HG03097 (cell line): ENCODE results near the gene KIF5B.
"Not testable (repeated sequence)": the region's sequence is repeated elsewhere in the genome, so short reads cannot be mapped to it uniquely, and the experiment has no call there.

Source experiments
- ATAC-seq: cut with Tn5 transposase; IDR thresholded peaks from one replicate; pipeline ENCODE4 v1.9.1; 2021; ENCODE audit not compliant: unreplicated experiment, low FRiP score

Gene KIF5B

GRCh38 chr10:32061440-32061839 lies 5.2 kb upstream of the KIF5B start:
- no peak for ATAC-seq

GRCh38 chr10:32060347-32060746 lies 4.1 kb upstream of the KIF5B start:
- ATAC-seq, result no peak

GRCh38 chr10:32059472-32059871 lies 3.2 kb upstream of the KIF5B start:
- ATAC-seq, result no peak

GRCh38 chr10:32057036-32057372 lies 779 bp upstream of the KIF5B start:
- ATAC-seq, result no peak

GRCh38 chr10:32055478-32056135 lies 618 bp downstream of the KIF5B start:
- peak; percentile 39 for ATAC-seq

GRCh38 chr10:32054094-32054493 lies 2.1 kb downstream of the KIF5B start:
- no peak for ATAC-seq

GRCh38 chr10:32053392-32053791 lies 2.8 kb downstream of the KIF5B start:
- ATAC-seq, result not testable (repeated sequence)

GRCh38 chr10:32051926-32052325 lies 4.3 kb downstream of the KIF5B start:
- ATAC-seq, result no peak

- ATAC-seq, result no peak
Measured at GRCh38 chr10:32050177-32050576, 6.0 kb downstream of the KIF5B start.

- ATAC-seq, result no peak
Measured at GRCh38 chr10:32049113-32049512, 7.1 kb downstream of the KIF5B start.

- ATAC-seq, result no peak
Measured at GRCh38 chr10:32048282-32048681, 7.9 kb downstream of the KIF5B start.

GRCh38 chr10:32047881-32048280 lies 8.3 kb downstream of the KIF5B start:
- ATAC-seq, result no peak

GRCh38 chr10:32046151-32046550 lies 10.1 kb downstream of the KIF5B start:
- no peak for ATAC-seq

GRCh38 chr10:32042730-32043129 lies 13.5 kb downstream of the KIF5B start:
- ATAC-seq, result not testable (repeated sequence)

GRCh38 chr10:32041290-32042028 lies 14.8 kb downstream of the KIF5B start:
- no peak for ATAC-seq

- no peak for ATAC-seq
Measured at GRCh38 chr10:32039734-32040133, 16.5 kb downstream of the KIF5B start.

GRCh38 chr10:32038777-32039176 lies 17.4 kb downstream of the KIF5B start:
- no peak for ATAC-seq

- ATAC-seq, result no peak
Measured at GRCh38 chr10:32036922-32037321, 19.3 kb downstream of the KIF5B start.

GRCh38 chr10:32035038-32035437 lies 21.2 kb downstream of the KIF5B start:
- no peak for ATAC-seq

GRCh38 chr10:32033171-32033570 lies 23.1 kb downstream of the KIF5B start:
- no peak for ATAC-seq

- no peak for ATAC-seq
Measured at GRCh38 chr10:32031920-32032319, 24.3 kb downstream of the KIF5B start.

GRCh38 chr10:32031424-32031823 lies 24.8 kb downstream of the KIF5B start:
- no peak for ATAC-seq
